ENCODE results near the gene TCF12.
"Not testable (repeated sequence)": the region's sequence is repeated elsewhere in the genome, so short reads cannot be mapped to it uniquely, and the experiment has no call there.

TCF12 gene

GRCh38 chr15:56916825-56917477 is 1.5 kb upstream of the TCF12 start:
- DNase-seq = no peak

- no peak for DNase-seq
These were observed 795 bp upstream of the TCF12 start for GRCh38 chr15:56917652-56918045.

GRCh38 chr15:56919031-56919608 is 676 bp downstream of the TCF12 start:
- DNase-seq = no peak

GRCh38 chr15:56919609-56920366 is 1.3 kb downstream of the TCF12 start:
- DNase-seq = no peak

- DNase-seq = no peak
These were observed 1.9 kb downstream of the TCF12 start for GRCh38 chr15:56920367-56920627.

GRCh38 chr15:56923174-56923591 is 4.7 kb downstream of the TCF12 start:
- DNase-seq = no peak

- no peak for DNase-seq
These were observed 9.4 kb downstream of the TCF12 start for GRCh38 chr15:56927816-56928215.

GRCh38 chr15:56929399-56929798 is 11.0 kb downstream of the TCF12 start:
- DNase-seq = no peak

GRCh38 chr15:56929933-56930332 is 11.5 kb downstream of the TCF12 start:
- no peak for DNase-seq

- DNase-seq = no peak
These were observed 12.3 kb downstream of the TCF12 start for GRCh38 chr15:56930669-56931313.

GRCh38 chr15:56931639-56932508 is 13.4 kb downstream of the TCF12 start:
- no peak for DNase-seq

GRCh38 chr15:56932509-56932868 is 14.0 kb downstream of the TCF12 start:
- not testable (repeated sequence) for DNase-seq

- no peak for DNase-seq
These were observed 15.0 kb downstream of the TCF12 start for GRCh38 chr15:56933410-56933809.

GRCh38 chr15:56933811-56934210 is 15.4 kb downstream of the TCF12 start:
- no peak for DNase-seq

GRCh38 chr15:56934269-56934668 is 15.8 kb downstream of the TCF12 start:
- no peak for DNase-seq

GRCh38 chr15:56936929-56937328 is 18.5 kb downstream of the TCF12 start:
- DNase-seq = no peak

- no peak for DNase-seq
These were observed 20.8 kb downstream of the TCF12 start for GRCh38 chr15:56939257-56939656.

- DNase-seq = no peak
These were observed 21.9 kb downstream of the TCF12 start for GRCh38 chr15:56940388-56940787.

GRCh38 chr15:56942118-56942517 is 23.7 kb downstream of the TCF12 start:
- no peak for DNase-seq

GRCh38 chr15:56943403-56943802 is 25.0 kb downstream of the TCF12 start:
- DNase-seq = no peak

- no peak for DNase-seq
These were observed 26.0 kb downstream of the TCF12 start for GRCh38 chr15:56944485-56944884.

- DNase-seq = no peak
These were observed 27.7 kb downstream of the TCF12 start for GRCh38 chr15:56946150-56946549.

Data from DMS 273 treated with DMSO at 0.1 percent for 48 hours (cell line).